Mucosa of stomach (tissue), 1 donor: ENCODE measurements around the gene DNAAF9.
A peak's percentile ranks its signal among the peaks of the same experiment; 100 is the strongest.

ENCODE experiments used
- H3K27me3 ChIP-seq: one replicate; pipeline ENCODE4 v1.7.0; 2013; ENCODE audit warnings: mild to moderate bottlenecking, low read length; ENCODE audit not compliant: control insufficient read depth, insufficient read depth
- H3K36me3 ChIP-seq: one replicate; pipeline ENCODE4 v1.7.0; 2013; ENCODE audit warnings: low read length; ENCODE audit not compliant: control insufficient read depth, insufficient read depth
- H3K4me1 ChIP-seq: one replicate; pipeline ENCODE4 v1.7.0; 2013; ENCODE audit warnings: mild to moderate bottlenecking, low read length; ENCODE audit not compliant: control insufficient read depth, insufficient read depth
- H3K4me3 ChIP-seq: one replicate; pipeline ENCODE4 v1.7.0; 2013; ENCODE audit warnings: low read length
- H3K9ac ChIP-seq: one replicate; pipeline ENCODE4 v1.7.0; 2013; ENCODE audit warnings: mild to moderate bottlenecking, low read length, moderate library complexity
- H3K9me3 ChIP-seq: one replicate; pipeline ENCODE4 v1.7.0; 2013; ENCODE audit warnings: mild to moderate bottlenecking, low read length, moderate library complexity; ENCODE audit not compliant: control insufficient read depth
- donor health status: Pancreatic carcinoma.

Gene DNAAF9

DNA sequence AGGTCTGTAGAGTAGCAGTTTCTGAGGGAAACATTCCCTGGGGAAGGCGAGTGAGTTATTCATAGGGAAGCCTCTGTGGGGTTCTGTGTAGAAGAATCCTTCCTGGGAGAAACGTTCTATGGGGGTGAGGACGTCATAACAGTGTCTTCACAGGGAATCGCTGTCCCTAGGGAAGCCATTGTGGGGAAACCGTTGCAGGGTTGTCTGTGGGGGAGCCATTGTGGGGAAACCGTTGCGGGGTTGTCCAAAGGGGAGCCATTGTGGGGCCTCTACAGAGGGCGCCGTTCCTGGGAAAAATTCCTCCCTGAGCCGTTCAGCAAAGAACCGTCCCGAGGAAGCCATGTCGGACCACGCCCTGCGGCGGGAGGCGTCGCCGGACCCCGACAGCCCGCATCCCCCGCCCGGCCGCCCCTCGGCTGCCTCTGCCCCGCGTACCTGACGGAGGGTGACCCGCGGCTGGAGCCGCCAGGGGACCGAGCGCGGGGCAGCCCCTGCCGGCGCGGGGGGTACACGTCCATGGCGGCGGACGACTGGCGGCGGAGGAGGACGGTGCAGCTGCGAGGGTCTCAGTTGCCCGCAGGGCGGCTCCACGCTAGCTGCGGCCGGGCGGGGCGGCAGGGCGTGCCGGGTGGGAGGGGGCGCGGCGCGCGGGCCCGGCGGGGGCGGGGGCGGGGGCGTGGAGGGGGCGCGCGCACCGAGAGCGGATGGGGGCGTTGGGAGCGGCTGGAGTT, at the start of gene DNAAF9:
DNAAF9 (minus strand) TSS at position 630 of the 731 bp plus-strand sequence; CDS start at position 518, 112 bp downstream.
- H3K9ac ChIP-seq, result peak within 1 kb of the TSS; percentile 87
- H3K27me3 ChIP-seq, result no peaks in the 10 kb centered on the region
- H3K36me3 ChIP-seq, result no peaks in the 10 kb centered on the region
- peak within 1 kb of the TSS; percentile 80 for H3K4me3 ChIP-seq
- H3K9me3 ChIP-seq, result no peaks in the 10 kb centered on the region
- H3K4me1 ChIP-seq, result peaks cover 12% of the 10 kb centered on the region

DNA sequence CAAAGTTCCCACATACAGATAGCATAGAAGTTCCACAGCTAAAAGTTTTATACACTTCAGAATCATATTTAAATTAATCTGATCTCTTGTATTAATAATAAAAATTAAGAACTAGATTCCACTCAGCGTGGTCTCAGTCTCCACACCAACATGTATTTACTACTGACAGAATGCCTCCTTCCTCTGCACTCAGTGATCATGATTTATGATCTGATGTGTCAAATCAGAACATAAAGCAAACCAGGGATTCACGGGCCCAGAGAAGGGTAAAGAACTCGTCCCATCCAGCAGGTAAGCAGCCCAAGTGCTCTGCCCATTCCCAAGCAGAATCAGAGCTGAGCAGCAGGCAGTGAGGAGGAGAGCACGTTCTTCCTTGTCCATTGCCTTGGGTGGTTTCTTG, 49.2 kb upstream of the DNAAF9 start:
- Histone ChIP-seq H3K4me1 (peaks cover 26% of the 10 kb centered on the region), H3K9ac (no peak overlapping the region), H3K27me3 (no peaks in the 10 kb centered on the region), H3K36me3 (no peaks in the 10 kb centered on the region), H3K4me3 (no peak overlapping the region), H3K9me3 (no peaks in the 10 kb centered on the region)

- H3K4me1 ChIP-seq, result peaks cover 8% of the 10 kb centered on the region
- H3K9ac ChIP-seq, result no peak overlapping the region
- no peaks in the 10 kb centered on the region for H3K27me3 ChIP-seq
- no peak overlapping the region for H3K4me3 ChIP-seq
- no peaks in the 10 kb centered on the region for H3K36me3 ChIP-seq
- no peaks in the 10 kb centered on the region for H3K9me3 ChIP-seq
Measured at GRCh38 chr20:3454831-3455230, 47.4 kb upstream of the DNAAF9 start.

DNA sequence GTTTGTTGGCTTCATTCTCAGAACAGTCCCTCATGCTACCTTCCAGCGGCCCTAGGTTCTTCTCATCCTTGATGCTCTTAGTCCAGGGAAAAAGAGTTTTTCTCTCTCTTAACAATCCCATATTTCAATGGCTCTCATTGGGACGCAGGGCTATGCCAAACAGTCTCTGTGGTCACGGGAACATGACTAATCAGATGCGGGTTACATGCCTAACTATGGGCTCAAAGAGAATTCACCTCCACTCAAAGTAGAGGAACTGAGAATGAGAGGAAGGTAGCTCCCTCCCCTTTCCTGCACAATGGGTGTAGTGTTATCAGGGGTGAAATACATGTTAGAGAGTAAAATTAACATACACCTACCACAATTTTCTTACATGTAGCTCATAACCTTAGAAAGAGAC, 45.2 kb upstream of the DNAAF9 start:
- Histone ChIP-seq H3K9ac (no peak overlapping the region), H3K36me3 (no peaks in the 10 kb centered on the region), H3K9me3 (no peaks in the 10 kb centered on the region), H3K27me3 (no peaks in the 10 kb centered on the region), H3K4me1 (no peaks in the 10 kb centered on the region), H3K4me3 (no peak overlapping the region)

- Histone ChIP-seq H3K36me3 (no peaks in the 10 kb centered on the region), H3K9me3 (no peaks in the 10 kb centered on the region), H3K9ac (no peak overlapping the region), H3K4me1 (peaks cover 3% of the 10 kb centered on the region), H3K4me3 (no peak overlapping the region), H3K27me3 (no peaks in the 10 kb centered on the region)
Measured at GRCh38 chr20:3452136-3452535, 44.7 kb upstream of the DNAAF9 start.

DNA sequence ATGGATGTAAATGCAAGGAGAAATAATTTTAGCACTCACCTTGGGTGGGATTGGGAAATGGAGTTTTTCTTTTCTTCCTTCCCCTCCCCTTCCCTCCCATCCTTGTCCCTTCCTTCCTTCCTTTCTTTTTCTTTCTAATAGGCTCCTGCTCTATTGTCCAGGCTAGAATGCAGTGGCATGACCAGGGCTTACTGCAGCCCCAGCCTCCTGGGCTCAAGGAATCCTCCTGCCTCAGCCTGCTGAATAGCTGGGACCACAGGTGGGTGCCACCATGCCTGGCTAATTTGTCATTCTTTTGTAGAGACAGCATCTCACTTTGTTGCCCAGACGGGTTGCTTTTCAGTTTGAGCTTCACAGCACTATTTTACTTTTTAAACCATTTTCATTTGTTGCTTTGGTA, 41.9 kb upstream of the DNAAF9 start:
- Histone ChIP-seq H3K9ac (no peak overlapping the region), H3K9me3 (no peaks in the 10 kb centered on the region), H3K4me1 (peaks cover 10% of the 10 kb centered on the region), H3K36me3 (no peaks in the 10 kb centered on the region), H3K27me3 (no peaks in the 10 kb centered on the region), H3K4me3 (no peak overlapping the region)

DNA sequence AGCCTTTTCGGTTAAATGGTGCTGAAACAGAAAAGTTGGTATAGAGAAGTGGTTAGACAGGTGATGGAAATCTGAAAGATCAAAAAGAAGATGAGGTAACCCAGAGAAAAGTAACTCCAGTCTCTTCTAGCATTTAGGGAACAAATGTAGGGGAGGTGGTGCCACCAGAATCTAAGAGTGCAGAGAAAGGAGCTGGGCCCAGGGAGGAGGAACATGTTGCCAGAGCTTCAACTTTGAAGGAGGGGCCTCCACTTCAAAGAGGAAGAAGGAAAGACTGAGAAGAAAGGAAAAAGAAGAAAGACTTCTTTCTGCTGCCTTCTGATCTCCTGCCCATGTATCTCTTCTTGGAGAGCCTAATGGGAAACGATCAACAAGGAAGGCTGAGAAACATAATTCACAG, 39.9 kb upstream of the DNAAF9 start:
- H3K9ac ChIP-seq, result no peak overlapping the region
- no peaks in the 10 kb centered on the region for H3K9me3 ChIP-seq
- no peak overlapping the region for H3K4me3 ChIP-seq
- peaks cover 14% of the 10 kb centered on the region for H3K4me1 ChIP-seq
- H3K27me3 ChIP-seq, result no peaks in the 10 kb centered on the region
- H3K36me3 ChIP-seq, result no peaks in the 10 kb centered on the region

DNA sequence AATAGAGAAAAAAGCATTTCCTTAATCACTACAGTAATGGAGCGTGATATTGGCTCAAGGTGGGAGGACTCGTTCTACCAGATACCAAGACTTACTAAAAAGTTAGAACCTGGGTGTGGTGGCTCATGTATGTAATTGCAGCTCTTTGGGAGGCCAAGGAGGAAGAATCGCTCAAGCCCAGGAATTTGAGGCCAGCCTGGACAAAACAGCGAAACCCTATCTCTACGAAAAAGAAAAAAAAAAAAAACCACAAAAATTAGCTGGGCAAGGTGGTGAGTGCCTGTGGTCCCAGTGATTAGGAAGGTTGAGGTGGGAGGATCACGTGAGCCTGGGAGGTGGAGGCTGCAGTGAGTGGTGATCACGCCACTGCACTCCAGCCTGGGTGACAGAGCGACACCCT, 39.3 kb upstream of the DNAAF9 start:
- Histone ChIP-seq H3K9me3 (no peaks in the 10 kb centered on the region), H3K36me3 (no peaks in the 10 kb centered on the region), H3K4me1 (peaks cover 14% of the 10 kb centered on the region), H3K9ac (no peak overlapping the region), H3K4me3 (no peak overlapping the region), H3K27me3 (no peaks in the 10 kb centered on the region)

- Histone ChIP-seq H3K4me1 (no peaks in the 10 kb centered on the region), H3K27me3 (no peaks in the 10 kb centered on the region), H3K9ac (no peak overlapping the region), H3K4me3 (no peak overlapping the region), H3K9me3 (no peaks in the 10 kb centered on the region), H3K36me3 (no peaks in the 10 kb centered on the region)
Measured at GRCh38 chr20:3436864-3437574, 29.6 kb upstream of the DNAAF9 start.

- Histone ChIP-seq H3K4me1 (no peaks in the 10 kb centered on the region), H3K27me3 (no peaks in the 10 kb centered on the region), H3K36me3 (no peaks in the 10 kb centered on the region), H3K9ac (no peak overlapping the region), H3K9me3 (no peaks in the 10 kb centered on the region), H3K4me3 (no peak overlapping the region)
Measured at GRCh38 chr20:3434232-3434631, 26.8 kb upstream of the DNAAF9 start.

DNA sequence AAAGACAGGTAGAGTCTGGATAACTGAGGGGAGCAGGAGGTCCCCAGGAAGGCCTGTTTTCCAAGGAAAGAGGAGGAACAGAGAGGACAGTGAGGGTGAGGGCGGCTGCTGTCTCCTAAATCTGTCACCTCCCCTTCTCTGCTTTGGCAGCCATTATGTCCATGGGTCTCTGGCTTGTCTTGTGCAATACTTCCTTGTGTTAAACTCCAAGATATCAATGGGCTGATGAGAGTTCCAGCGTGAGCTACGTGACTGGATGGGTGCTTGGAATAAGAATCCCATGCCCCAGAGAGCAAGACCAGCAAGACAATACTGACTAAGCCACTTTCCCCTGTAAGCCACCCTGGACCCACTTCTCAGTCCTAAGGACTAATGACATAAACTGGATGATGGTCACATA, 26.3 kb upstream of the DNAAF9 start:
- Histone ChIP-seq H3K36me3 (no peaks in the 10 kb centered on the region), H3K4me3 (no peak overlapping the region)

DNA sequence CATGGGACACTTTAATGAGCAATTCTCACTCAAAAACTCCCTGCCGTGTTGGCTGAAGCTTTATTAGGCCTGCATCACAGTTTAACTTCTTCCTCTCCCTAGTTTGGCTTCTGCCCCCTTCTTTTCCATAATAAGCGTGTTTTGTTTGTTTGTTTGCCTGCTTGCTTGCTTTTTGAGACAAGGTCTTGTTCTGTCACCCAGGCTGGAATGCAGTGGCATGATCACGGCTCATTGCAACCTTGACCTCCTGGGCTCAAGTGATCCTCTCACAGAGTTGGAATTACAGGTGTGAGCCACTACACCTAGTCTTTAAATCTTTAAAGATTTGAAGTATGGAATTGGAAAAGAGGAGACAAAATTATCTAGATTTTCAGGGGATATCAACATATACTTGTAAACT, 25.4 kb upstream of the DNAAF9 start:
- Histone ChIP-seq H3K9ac (no peak overlapping the region), H3K9me3 (no peaks in the 10 kb centered on the region), H3K4me3 (no peak overlapping the region), H3K4me1 (no peaks in the 10 kb centered on the region), H3K36me3 (no peaks in the 10 kb centered on the region), H3K27me3 (no peaks in the 10 kb centered on the region)

More for the DNA sequence above, 26.3 kb upstream of the DNAAF9 start:
- Histone ChIP-seq H3K4me1 (no peaks in the 10 kb centered on the region), H3K9me3 (no peaks in the 10 kb centered on the region), H3K9ac (no peak overlapping the region), H3K27me3 (no peaks in the 10 kb centered on the region)
